ENCODE data around the gene FYCO1. TPM values are rescaled to one million over a fixed set of nuclear protein-coding genes. Genes with fewer than 3 reads are reported as not detected.

Gene FYCO1
- total and polyA plus RNA-seq, 2 experiments from 2014 or later, result 6.2 to 13.4 TPM

DNA sequence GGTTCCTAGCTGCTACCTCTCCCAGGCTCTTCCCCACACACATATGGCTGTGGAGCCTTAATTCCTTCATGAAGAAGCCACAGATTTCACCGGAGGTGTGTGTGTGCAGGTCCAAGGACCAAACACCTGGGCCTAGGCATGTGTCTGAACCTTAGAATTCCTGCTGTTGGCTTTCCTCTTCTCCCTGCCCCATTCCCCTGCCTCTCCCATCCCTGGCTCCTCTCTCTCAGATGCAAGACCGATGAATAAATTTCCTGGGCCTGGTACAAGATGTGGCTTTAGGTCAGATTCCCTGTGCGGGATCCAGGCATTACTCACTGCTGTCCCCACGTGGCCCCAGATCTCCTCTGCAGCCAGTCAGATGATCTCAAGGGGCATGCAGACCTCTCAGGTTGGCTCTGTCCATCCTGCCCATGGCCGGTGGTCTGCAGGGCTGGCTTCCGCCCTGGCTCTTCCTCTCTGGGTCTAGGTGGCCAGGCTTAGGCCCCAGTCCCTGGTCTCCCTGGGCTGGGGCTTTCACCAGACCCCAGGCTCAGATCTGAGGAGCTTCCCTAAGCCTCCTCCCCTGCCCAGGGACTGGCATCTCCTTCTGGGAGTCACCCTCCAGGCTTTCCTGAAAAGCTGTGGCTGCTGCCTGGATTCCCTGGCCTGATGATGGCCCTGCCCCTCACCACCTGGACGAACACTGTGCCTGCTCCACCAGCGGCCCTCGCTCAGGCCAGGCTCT, 88.8 kb downstream of the FYCO1 start:
- Histone ChIP-seq H3K9me2 (ENCODE audit: insufficient read depth) (no peaks in the 10 kb centered on the region), H3K4me1 (ENCODE audit: insufficient read depth) (peaks cover 21% of the 10 kb centered on the region), H3K9me3 (ENCODE audit: low read depth) (no peaks in the 10 kb centered on the region), H3K4me2 (ENCODE audit: unreplicated experiment) (peak overlapping the region; percentile 44), H4K20me1 (ENCODE audit: insufficient read depth) (no peaks in the 10 kb centered on the region), H3K79me2 (ENCODE audit: insufficient read depth) (no peaks in the 10 kb centered on the region), H3K4me3 (no peak overlapping the region), H3K27ac (peak overlapping the region; percentile 77), H3K36me3 (ENCODE audit: low read depth) (no peaks in the 10 kb centered on the region), H3F3A (ENCODE audit: insufficient read depth) (peaks cover 7% of the 10 kb centered on the region; the same call in 1 of the 2 replicates), H2AFZ (no peak overlapping the region), H3K27me3 (replicated peaks; ENCODE audit: insufficient read depth) (0 out of 2 replicates have a peak, but pooled peaks cover 2% of the 10 kb centered on the region), H3K9ac (peak overlapping the region; percentile 65)
- in situ Hi-C loops (cut with MboI), result no loop called here
- 60 to 62% methylated on average over 9 of the region's 9 CpGs for WGBS, 2 experiments (ENCODE audit: low coverage in 1 of 2, low lambda C conversion rate in 2 of 2, missing lambda C conversion rate in 2 of 2)
- DNase-seq, result peak; percentile 92
- TF ChIP-seq EZH2phosphoT487 (IDR thresholded peaks at IDR 0.05; ENCODE audit: insufficient read depth, low read depth), result no peak
- TF ChIP-seq EZH2 (IDR thresholded peaks at IDR 0.05; ENCODE audit: insufficient read depth, poor library complexity, severe bottlenecking), result no peak

DNA sequence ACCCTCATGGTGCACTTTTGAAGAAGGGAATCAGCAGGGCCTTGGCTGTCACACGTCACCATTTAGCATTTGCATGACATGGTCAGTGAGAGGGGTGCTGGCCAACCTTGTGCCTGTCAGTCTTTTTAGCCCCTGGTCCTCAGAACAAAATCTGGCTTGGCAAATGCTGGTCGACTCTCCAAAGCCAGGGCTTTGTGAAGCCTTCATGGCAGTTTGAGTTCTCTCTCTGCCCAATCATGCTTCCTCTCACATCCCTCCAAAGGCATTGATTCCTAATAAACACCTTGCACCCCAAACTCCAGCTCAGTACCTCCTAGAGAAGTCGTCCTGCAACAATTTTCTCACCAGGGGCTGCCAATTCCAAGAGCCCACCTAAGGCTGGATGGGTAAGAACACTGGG, 89.9 kb downstream of the FYCO1 start:
- Histone ChIP-seq H3K4me1 (ENCODE audit: insufficient read depth) (peaks cover 21% of the 10 kb centered on the region), H2AFZ (no peak overlapping the region), H3K27me3 (replicated peaks; ENCODE audit: insufficient read depth) (0 out of 2 replicates have a peak, but pooled peaks cover 7% of the 10 kb centered on the region), H3K9ac (no peak overlapping the region), H3K36me3 (ENCODE audit: low read depth) (no peaks in the 10 kb centered on the region), H4K20me1 (ENCODE audit: insufficient read depth) (no peaks in the 10 kb centered on the region), H3K79me2 (ENCODE audit: insufficient read depth) (no peaks in the 10 kb centered on the region), H3K4me3 (no peak overlapping the region), H3K4me2 (ENCODE audit: unreplicated experiment) (no peak overlapping the region), H3K9me2 (ENCODE audit: insufficient read depth) (no peaks in the 10 kb centered on the region), H3K9me3 (ENCODE audit: low read depth) (no peaks in the 10 kb centered on the region), H3F3A (ENCODE audit: insufficient read depth) (peaks cover 7% of the 10 kb centered on the region; the same call in 1 of the 2 replicates), H3K27ac (no peak overlapping the region)
- TF ChIP-seq EZH2phosphoT487 (IDR thresholded peaks at IDR 0.05; ENCODE audit: insufficient read depth, low read depth) (no peak), EZH2 (IDR thresholded peaks at IDR 0.05; ENCODE audit: insufficient read depth, poor library complexity, severe bottlenecking) (no peak)
- 60 to 69% methylated on average over 3 of the region's 3 CpGs for WGBS, 2 experiments (ENCODE audit: low coverage in 1 of 2, low lambda C conversion rate in 2 of 2, missing lambda C conversion rate in 2 of 2)
- DNase-seq, result no peak
- in situ Hi-C loops (cut with MboI), result no loop called here

DNA sequence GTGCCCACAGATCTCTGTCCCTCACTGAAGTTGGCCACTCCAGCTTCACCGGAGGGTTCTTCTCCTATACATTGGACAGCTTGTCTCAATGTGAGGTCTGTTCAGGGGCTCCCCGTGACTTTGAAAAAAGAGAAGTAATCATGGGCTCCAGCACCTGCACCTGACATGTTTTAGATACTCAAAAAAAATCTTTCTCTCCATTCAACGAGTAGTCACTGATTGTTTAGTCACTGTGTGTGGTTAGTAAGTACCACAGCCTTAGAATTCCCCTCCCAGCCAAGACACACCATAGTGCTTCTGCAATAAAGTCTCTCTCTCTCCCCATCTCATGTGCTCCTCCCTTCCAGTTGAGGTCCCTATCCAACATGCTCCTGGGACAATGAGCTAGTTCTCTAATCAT, 90.7 kb downstream of the FYCO1 start:
- Histone ChIP-seq H3K4me3 (no peak overlapping the region), H3K9me3 (ENCODE audit: low read depth) (no peaks in the 10 kb centered on the region), H3K79me2 (ENCODE audit: insufficient read depth) (no peaks in the 10 kb centered on the region), H3K36me3 (ENCODE audit: low read depth) (no peaks in the 10 kb centered on the region), H3K4me1 (ENCODE audit: insufficient read depth) (peaks cover 21% of the 10 kb centered on the region), H3K27ac (no peak overlapping the region), H4K20me1 (ENCODE audit: insufficient read depth) (no peaks in the 10 kb centered on the region), H2AFZ (no peak overlapping the region), H3K27me3 (replicated peaks; ENCODE audit: insufficient read depth) (0 out of 2 replicates have a peak, but pooled peaks cover 7% of the 10 kb centered on the region), H3K4me2 (ENCODE audit: unreplicated experiment) (no peak overlapping the region), H3K9ac (no peak overlapping the region), H3K9me2 (ENCODE audit: insufficient read depth) (no peaks in the 10 kb centered on the region), H3F3A (ENCODE audit: insufficient read depth) (peaks cover 7% of the 10 kb centered on the region; the same call in 1 of the 2 replicates)
- TF ChIP-seq EZH2 (IDR thresholded peaks at IDR 0.05; ENCODE audit: insufficient read depth, poor library complexity, severe bottlenecking) (no peak), EZH2phosphoT487 (IDR thresholded peaks at IDR 0.05; ENCODE audit: insufficient read depth, low read depth) (no peak)
- WGBS, 2 experiments (ENCODE audit: low coverage in 1 of 2, low lambda C conversion rate in 2 of 2, missing lambda C conversion rate in 2 of 2), result 64 to 65% methylated on average over 3 of the region's 3 CpGs
- in situ Hi-C loops (cut with MboI), result no loop called here
- DNase-seq, result no peak

DNA sequence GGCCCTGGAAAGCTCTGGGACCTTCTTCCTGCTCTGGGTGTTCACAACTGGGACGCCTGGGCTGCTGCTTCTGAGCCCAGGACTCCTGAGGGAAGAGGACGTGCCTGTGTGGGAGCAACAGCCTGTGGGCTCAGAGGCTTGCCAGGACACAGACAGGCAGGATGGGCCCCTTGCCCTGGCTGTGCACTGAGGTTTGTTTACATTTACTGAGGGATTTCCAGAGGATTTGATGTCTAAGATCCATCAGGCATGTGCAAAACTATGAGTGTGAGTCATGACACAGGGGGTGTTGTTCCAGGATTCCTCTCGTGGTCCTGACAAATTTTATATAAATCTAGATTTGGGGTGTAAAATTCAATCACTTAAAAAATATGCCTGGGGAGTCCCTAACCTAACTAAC, 98.7 kb downstream of the FYCO1 start:
- Histone ChIP-seq H3K4me2 (ENCODE audit: unreplicated experiment) (no peak overlapping the region), H3K9ac (no peak overlapping the region)
- in situ Hi-C loops (cut with MboI), result no loop called here

More for the DNA sequence above, 98.7 kb downstream of the FYCO1 start:
- H3K27ac ChIP-seq, result no peak overlapping the region
- TF ChIP-seq EZH2phosphoT487 (IDR thresholded peaks at IDR 0.05; ENCODE audit: insufficient read depth, low read depth), result no peak
- no peak for TF ChIP-seq EZH2 (IDR thresholded peaks at IDR 0.05; ENCODE audit: insufficient read depth, poor library complexity, severe bottlenecking)
- no peak overlapping the region for H2AFZ ChIP-seq
- H4K20me1 ChIP-seq (ENCODE audit: insufficient read depth), result no peaks in the 10 kb centered on the region
- DNase-seq, result peak; percentile 19
- 43 to 44% methylated on average over 3 of the region's 3 CpGs for WGBS, 2 experiments (ENCODE audit: low coverage in 1 of 2, low lambda C conversion rate in 2 of 2, missing lambda C conversion rate in 2 of 2)
- no peaks in the 10 kb centered on the region for H3K36me3 ChIP-seq (ENCODE audit: low read depth)
- no peaks in the 10 kb centered on the region for H3F3A ChIP-seq (ENCODE audit: insufficient read depth)
- H3K9me2 ChIP-seq (ENCODE audit: insufficient read depth), result no peaks in the 10 kb centered on the region
- no peaks in the 10 kb centered on the region for H3K79me2 ChIP-seq (ENCODE audit: insufficient read depth)
- no peaks in the 10 kb centered on the region for H3K9me3 ChIP-seq (ENCODE audit: low read depth)
- H3K4me3 ChIP-seq, result no peak overlapping the region
- H3K4me1 ChIP-seq (ENCODE audit: insufficient read depth), result peaks cover 6% of the 10 kb centered on the region; the same call in 1 of the 2 replicates
- H3K27me3 ChIP-seq (replicated peaks; ENCODE audit: insufficient read depth), result peaks cover 15% of the 10 kb centered on the region
